Right cardiac atrium (tissue), 5 donors: ENCODE data around the gene HYAL1. TPM values are rescaled to one million over a fixed set of nuclear protein-coding genes. Genes with fewer than 3 reads are reported as not detected.

Experiments
- ATAC-seq, 2 donors: fragments of 200-7000 bp; cut with Tn5 transposase; one replicate each; pipeline versions ENCODE4 v1.8.0 to v1.9.1; 2020; ENCODE audit warnings: moderate library complexity in 2 of 2, mild to moderate bottlenecking in 1 of 2
- DNase-seq, 3 donors: peaks; one replicate each; pipeline ENCODE4 v3.0.0-alpha.2; 2020
- H3K27ac ChIP-seq: one replicate; pipeline ENCODE4 v1.5.1; 2013; ENCODE audit warnings: mild to moderate bottlenecking, low read length, control low read depth, moderate library complexity
- H3K27me3 ChIP-seq: one replicate; pipeline ENCODE4 v1.6.1; 2013; ENCODE audit not compliant: control insufficient read depth, insufficient read depth
- H3K4me1 ChIP-seq: one replicate; pipeline ENCODE4 v1.6.1; 2013; ENCODE audit warnings: low read length; ENCODE audit not compliant: control insufficient read depth, insufficient read depth
- H3K4me3 ChIP-seq: one replicate; pipeline ENCODE4 v1.5.1; 2013; ENCODE audit warnings: low read length, control low read depth
- H3K9me3 ChIP-seq: one replicate; pipeline ENCODE4 v1.6.1; 2013; ENCODE audit warnings: low read length; ENCODE audit not compliant: control insufficient read depth
- WGBS: extraction: QIAGEN DNeasy Blood & Tissue Kit; methylation state at CpG from one replicate; pipeline ENCODE4 v1.1.7; 2013; 5-methylcytosine and 5-hydroxymethylcytosine counted together
- intact Hi-C, 4 donors: fragments of 100-400 bp; cut with DNase I; formaldehyde crosslinking; loops; one replicate each; pipeline versions ENCODE4 v1.11.0 to v1.14.0; 2022 to 2023
- long read RNA-seq, 4 donors: library from polyadenylated mRNA; unstranded; transcript quantifications; one replicate each; pipeline ENCODE4 v2.0.0, GENCODE V29; 2020 to 2021
- polyA plus RNA-seq: library from polyadenylated mRNA; stranded (reverse); fragments of 200-250 nt; gene quantifications from one replicate; pipeline ENCODE4 v1.2.3, GENCODE V29; 2013
- total RNA-seq, 4 donors: library from RNA; stranded (reverse); fragmentation: NEBNext Ultra II Directional; extraction: Animal tissue kit (Norgen Biotek cat#: 25700); gene quantifications; one replicate each; pipeline ENCODE4 v1.2.1, GENCODE V29; 2021
- donor health status: healthy with polysubstance abuse.
- donor health status: DM: no; HTN: yes; CAD: no.
- donor health status: DM: no; HTN: no; CAD: no.
- donor health status: DM: no; HTN: yes; CAD: no; lungs with severe emphysema.
- donor health status: DM: yes; HTN: yes; CAD: no.

Gene HYAL1, protein sequence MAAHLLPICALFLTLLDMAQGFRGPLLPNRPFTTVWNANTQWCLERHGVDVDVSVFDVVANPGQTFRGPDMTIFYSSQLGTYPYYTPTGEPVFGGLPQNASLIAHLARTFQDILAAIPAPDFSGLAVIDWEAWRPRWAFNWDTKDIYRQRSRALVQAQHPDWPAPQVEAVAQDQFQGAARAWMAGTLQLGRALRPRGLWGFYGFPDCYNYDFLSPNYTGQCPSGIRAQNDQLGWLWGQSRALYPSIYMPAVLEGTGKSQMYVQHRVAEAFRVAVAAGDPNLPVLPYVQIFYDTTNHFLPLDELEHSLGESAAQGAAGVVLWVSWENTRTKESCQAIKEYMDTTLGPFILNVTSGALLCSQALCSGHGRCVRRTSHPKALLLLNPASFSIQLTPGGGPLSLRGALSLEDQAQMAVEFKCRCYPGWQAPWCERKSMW
- 10 to 100 TPM; 17.8 to 33.7 (median 26.8) TPM for total RNA-seq
- 25.4 TPM for polyA plus RNA-seq
- long read RNA-seq, donor 1, transcript HYAL1-204 (4 exons, 2,081 nt), result minor isoform, 7 of 55 reads
- long read RNA-seq, donor 1, transcript HYAL1-201 (3 exons, 2,517 nt), result major isoform, 38 of 55 reads
- long read RNA-seq, donor 1, partial matches to known transcripts, result 9 of 55 reads
- long read RNA-seq, donor 1, other reads (novel, unspliced or antisense), result 0 of 55 reads
- long read RNA-seq, donor 2, transcript HYAL1-201 (3 exons, 2,517 nt), result minor isoform, 5 of 13 reads
- long read RNA-seq, donor 2, transcript HYAL1-204 (4 exons, 2,081 nt), result major isoform, 7 of 13 reads
- long read RNA-seq, donor 2, partial matches to known transcripts, result 1 of 13 reads
- long read RNA-seq, donor 2, other reads (novel, unspliced or antisense), result 0 of 13 reads
- long read RNA-seq, donor 3, transcript HYAL1-201 (3 exons, 2,517 nt), result major isoform, 51 of 65 reads
- long read RNA-seq, donor 3, transcript HYAL1-204 (4 exons, 2,081 nt), result minor isoform, 6 of 65 reads
- long read RNA-seq, donor 3, partial matches to known transcripts, result 6 of 65 reads
- long read RNA-seq, donor 3, other reads (novel, unspliced or antisense), result 2 of 65 reads
- long read RNA-seq, donor 4, partial matches to known transcripts, result 1 of 5 reads
- long read RNA-seq, donor 4, other reads (novel, unspliced or antisense), result 1 of 5 reads

DNA sequence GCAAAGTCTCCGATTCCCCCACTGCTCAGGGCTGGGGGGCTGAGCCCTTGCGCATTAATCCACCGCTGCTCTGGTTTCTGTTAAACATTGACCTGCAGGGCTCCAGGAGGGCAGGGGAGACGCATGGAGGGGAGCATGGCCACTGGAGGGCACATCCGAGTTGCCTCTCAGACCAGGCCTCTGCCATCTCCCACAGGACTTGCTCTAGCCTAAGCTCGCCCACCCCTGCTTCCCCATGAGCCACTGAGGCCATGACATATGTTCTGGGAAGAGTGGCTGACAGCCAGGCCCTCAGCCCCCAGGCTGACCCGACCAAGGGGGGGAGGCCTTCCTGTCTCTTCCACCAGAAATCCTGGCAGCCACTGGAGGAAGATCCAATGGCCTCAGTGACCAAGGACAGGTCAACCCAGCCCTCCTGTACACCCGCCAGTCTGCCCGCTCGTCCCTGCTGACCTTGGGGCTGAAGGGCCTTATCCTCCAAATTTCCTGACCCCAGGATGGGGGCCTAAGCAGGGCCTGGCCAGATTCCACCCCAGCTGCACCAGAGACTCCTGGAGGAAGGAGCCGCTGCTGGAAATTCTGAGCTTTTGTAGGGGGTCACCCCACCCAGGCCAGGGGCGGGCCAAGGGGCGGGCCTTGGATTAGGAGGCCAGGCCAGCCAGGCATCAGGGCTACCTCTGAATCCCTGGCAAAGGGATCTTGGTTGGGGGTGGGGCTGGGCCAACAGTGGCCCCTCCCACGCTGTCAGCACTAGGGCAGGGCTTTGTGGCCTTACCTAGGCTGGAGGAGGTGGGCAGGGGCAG lies at the start of gene HYAL1:
Gene HYAL1, minus strand, starts transcription at position 562 of the 803 bp plus-strand sequence. CDS start 618 bp downstream, outside the sequence.
- H3K4me3 ChIP-seq, result peak within 1 kb of the TSS; percentile 24
- peaks cover 9% of the 10 kb centered on the region for H3K4me1 ChIP-seq
- DNase-seq (peak; percentile 88 to 93 (median 92)), ATAC-seq (peak; percentile 40 to 59)
- intact Hi-C loops, result no loop called here
- 49% methylated on average over 14 of the region's 14 CpGs for WGBS
- peak within 1 kb of the TSS; percentile 80 for H3K27ac ChIP-seq
- no peaks in the 10 kb centered on the region for H3K27me3 ChIP-seq
- no peaks in the 10 kb centered on the region for H3K9me3 ChIP-seq

GRCh38 chr3:50352781-50353180 lies 49.4 kb upstream of the HYAL1 start:
- 36% methylated on average over 2 of the region's 2 CpGs for WGBS
- Histone ChIP-seq H3K4me3 (no peak overlapping the region), H3K27ac (no peak overlapping the region), H3K4me1 (peaks cover 25% of the 10 kb centered on the region), H3K27me3 (no peaks in the 10 kb centered on the region), H3K9me3 (no peaks in the 10 kb centered on the region)
- DNase-seq (no peak), ATAC-seq (no peak)
- intact Hi-C loops, result loop anchor here in 1 of 4 donors (5.0 kb wide), 1 partner anchor 190 kb away; no protein-coding TSS in a partner anchor

DNA sequence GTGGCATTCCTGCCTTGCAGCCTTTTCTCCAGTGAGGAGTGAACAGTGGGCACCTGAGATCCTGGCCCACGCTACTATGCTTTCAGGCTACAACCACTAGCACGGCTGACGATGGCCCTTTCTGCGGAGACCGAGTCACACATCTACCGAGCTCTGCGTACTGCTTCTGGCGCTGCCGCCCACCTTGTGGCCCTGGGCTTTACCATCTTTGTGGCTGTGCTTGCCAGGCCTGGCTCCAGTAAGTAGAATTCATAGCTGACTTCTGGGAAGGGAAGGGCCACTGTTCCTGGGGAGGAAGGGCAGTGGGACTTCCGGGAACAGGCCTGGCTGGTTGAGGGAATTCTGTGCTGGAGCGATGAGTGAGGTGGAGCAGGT lies 47.9 kb upstream of the HYAL1 start:
- Histone ChIP-seq H3K4me3 (peak overlapping the region; percentile 65), H3K27ac (peak overlapping the region; percentile 8), H3K9me3 (no peaks in the 10 kb centered on the region), H3K27me3 (no peaks in the 10 kb centered on the region), H3K4me1 (peaks cover 18% of the 10 kb centered on the region)
- intact Hi-C loops, result loop anchor here in 1 of 4 donors (5.0 kb wide), 1 partner anchor 191 kb away; no protein-coding TSS in a partner anchor
- DNase-seq, result no peak
- no peak for ATAC-seq
- WGBS, result 54% methylated on average over 11 of the region's 11 CpGs

DNA sequence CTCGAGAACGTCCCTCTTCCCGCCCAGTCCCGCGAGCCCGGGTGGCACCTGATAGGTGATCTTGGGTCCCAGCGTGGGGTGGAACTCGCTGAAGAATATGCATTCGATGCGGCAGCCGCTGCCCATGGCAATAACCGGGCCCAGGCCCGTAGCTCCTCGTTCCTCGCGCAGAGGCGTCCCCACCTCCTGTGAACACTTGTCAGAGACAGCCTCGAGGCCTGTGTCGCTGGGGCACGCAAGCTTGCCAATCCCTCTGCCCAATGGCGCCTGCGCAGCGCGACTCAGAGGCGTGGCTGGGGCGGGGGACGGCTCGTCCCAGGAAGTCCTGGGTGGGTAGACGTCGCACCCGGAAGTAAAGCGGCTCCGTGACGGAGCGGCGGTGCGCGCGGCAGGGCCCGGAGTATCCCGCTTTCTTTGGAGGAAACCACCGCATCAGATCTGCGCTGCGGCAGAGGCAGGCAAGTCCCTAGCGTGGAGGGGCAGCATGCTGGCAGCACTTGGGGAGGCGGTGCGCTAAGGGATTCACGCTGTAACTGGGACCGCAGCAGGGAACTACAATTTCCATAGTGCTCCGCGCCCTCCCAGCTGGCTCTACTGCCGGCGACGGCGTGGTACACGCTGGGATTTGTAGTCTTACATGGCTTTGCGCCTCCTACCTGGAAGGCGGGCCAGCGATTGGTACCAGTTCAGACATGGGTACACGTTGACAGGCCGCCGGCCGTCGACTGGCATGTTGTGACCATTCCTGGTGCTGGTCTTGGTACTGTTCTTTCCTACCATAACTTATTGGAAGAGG lies 47.4 kb upstream of the HYAL1 start, which contains the start of the genes CYB561D2 and NPRL2:
Gene CYB561D2, plus strand, starts transcription at position 336 of the 796 bp plus-strand sequence. CDS start 572 bp downstream, outside the sequence.
Gene NPRL2, minus strand, starts transcription at position 249 of the 796 bp plus-strand sequence. Its CDS starts 123 bp downstream, at position 126.
- WGBS, result under 1% methylated on average over 64 of the region's 64 CpGs
- H3K4me3 ChIP-seq, result peak within 1 kb of the TSS; percentile 65
- peak within 1 kb of the TSS; percentile 94 for H3K27ac ChIP-seq
- peaks cover 12% of the 10 kb centered on the region for H3K4me1 ChIP-seq
- DNase-seq, result peak; percentile 98 to 99 (median 99)
- no peaks in the 10 kb centered on the region for H3K9me3 ChIP-seq
- H3K27me3 ChIP-seq, result no peaks in the 10 kb centered on the region
- intact Hi-C loops, result loop anchor here in 1 of 4 donors (5.0 kb wide), 1 partner anchor 192 kb away; no protein-coding TSS in a partner anchor
- peak; percentile 94 for ATAC-seq

DNA sequence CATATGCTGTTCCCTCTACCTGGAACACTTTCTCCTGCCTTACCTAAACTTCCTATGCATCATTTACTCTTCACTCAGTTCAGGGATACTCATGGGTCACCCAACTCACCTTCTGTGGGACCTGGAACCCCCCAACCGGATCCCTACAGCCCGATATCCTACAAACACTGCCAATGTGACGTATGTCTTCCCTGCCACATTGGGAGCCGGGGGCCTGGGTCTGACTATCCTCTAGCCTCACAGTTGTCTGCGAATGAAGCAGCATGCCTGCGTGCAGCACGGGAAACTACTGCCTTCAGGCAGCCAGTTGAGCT lies 46.8 kb upstream of the HYAL1 start:
- intact Hi-C loops, result loop anchor here in 1 of 4 donors (5.0 kb wide), 1 partner anchor 192 kb away; no protein-coding TSS in a partner anchor
- Histone ChIP-seq H3K9me3 (no peaks in the 10 kb centered on the region), H3K27me3 (no peaks in the 10 kb centered on the region), H3K27ac (peak overlapping the region; percentile 94), H3K4me3 (peak overlapping the region; percentile 65), H3K4me1 (peaks cover 7% of the 10 kb centered on the region)
- DNase-seq (no peak), ATAC-seq (no peak)
- WGBS, result 6% methylated on average over 7 of the region's 7 CpGs

DNA sequence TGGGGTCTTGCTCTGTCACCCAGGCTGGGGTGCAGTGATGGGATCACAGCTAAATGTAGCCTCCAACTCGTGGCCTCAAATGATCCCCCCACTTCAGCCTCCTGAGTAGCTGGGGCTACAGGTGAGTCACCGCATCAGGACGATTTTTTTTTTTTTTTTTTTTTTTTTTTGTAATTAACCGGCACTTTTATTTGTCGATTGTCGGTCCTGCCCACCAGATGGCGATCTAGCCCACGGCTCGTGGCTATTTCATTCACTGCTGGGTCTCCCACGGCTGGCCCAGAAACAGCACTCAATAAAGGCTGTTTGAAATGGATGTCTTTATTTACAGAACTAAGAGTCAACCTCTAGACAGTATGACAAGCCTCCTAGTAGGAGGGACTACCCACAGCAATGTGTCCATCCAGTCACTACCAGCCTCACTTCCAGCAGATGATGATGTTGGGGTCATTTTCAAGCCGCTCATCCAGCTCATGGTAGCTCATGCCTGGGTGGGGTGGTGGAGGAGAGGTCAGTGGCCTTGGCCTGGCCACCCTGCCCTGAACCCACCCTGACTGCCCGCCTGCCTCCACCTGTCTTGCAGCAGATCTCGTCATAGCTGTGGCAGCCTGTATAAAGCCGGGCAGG lies 43.9 kb upstream of the HYAL1 start:
- no peaks in the 10 kb centered on the region for H3K9me3 ChIP-seq
- peak; percentile 76 to 86 (median 84) for DNase-seq
- H3K4me3 ChIP-seq, result no peak overlapping the region
- no peaks in the 10 kb centered on the region for H3K27me3 ChIP-seq
- WGBS, result 27% methylated on average over 14 of the region's 14 CpGs
- H3K27ac ChIP-seq, result no peak overlapping the region
- H3K4me1 ChIP-seq, result peaks cover 7% of the 10 kb centered on the region
- no peak for ATAC-seq
- intact Hi-C loops, result loop anchor here in 2 of 4 donors (2.0 to 5.0 kb wide), 2 partner anchors 195 to 202 kb away; no protein-coding TSS in a partner anchor

DNA sequence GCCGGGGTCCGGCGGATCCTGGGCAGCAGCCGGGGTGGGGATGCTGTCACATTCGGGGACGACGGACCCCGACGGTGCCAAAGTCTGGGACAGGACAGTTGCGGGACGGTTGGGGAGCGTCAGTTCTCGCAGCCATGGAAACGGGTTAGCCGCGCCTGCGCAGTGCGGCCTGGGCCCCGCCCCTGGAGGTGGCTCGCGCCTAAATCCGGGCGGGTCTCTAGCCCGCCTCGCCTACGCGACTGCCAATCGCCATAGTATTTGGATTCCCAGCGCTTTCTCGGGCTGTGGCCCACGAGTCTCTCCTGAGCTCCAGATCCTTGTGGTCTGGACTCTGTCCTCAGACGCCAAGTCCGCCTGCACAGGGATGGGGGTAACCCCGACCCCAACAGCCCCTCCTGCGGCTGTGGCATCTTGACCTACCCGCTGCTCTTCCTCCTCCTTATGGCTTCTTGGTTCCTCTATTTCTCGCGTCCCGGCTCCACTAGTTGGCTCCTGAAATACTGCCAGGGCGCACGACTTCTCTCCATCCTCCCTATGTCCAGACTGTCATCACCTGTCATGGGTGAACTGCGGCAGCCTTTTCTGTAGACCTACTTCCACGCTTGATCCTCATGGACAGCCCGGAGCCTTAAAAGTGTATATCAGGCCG lies 42.3 kb upstream of the HYAL1 start, which contains the start of gene ZMYND10:
Gene ZMYND10, minus strand, starts transcription at position 147 of the 649 bp plus-strand sequence. CDS start 153 bp downstream, outside the sequence.
- no peak within 1 kb of the TSS for H3K27ac ChIP-seq
- intact Hi-C loops, result loop anchor here in 2 of 4 donors (2.0 to 5.0 kb wide), 2 partner anchors 197 to 203 kb away; no protein-coding TSS in a partner anchor
- peak; percentile 41 to 43 for ATAC-seq

DNA sequence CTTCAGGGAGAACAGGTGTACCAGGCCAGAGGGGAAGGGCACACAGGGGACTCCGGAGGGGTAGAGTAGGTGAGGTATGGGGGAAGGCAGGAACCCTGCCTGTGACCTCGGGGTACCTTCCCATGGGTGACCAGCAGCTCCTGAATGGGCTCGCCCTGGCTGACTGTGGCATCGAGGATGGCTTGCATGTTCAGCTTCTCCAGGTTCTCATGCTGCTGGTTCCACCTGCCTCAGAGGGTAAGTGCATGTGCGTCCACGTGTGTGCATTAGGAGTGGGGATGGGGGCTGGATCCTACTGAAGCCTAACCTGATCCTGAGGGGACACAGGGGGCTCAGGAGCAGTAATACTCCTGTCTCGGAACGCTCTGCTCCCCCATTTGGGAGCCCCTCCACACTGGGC lies 41.6 kb upstream of the HYAL1 start:
- Histone ChIP-seq H3K27ac (no peak overlapping the region), H3K27me3 (no peaks in the 10 kb centered on the region), H3K9me3 (no peaks in the 10 kb centered on the region), H3K4me1 (peaks cover 4% of the 10 kb centered on the region), H3K4me3 (peak overlapping the region; percentile 18)
- DNase-seq (peak in 1 of 3 donors; percentile 50), ATAC-seq (no peak)
- WGBS, result 66% methylated on average over 8 of the region's 8 CpGs
- intact Hi-C loops, result loop anchor here in 1 of 4 donors (5.0 kb wide), 1 partner anchor 197 kb away; no protein-coding TSS in a partner anchor

More for the DNA sequence above, 42.3 kb upstream of the HYAL1 start, which contains the start of gene ZMYND10:
- 9% methylated on average over 45 of the region's 45 CpGs for WGBS
- H3K9me3 ChIP-seq, result no peaks in the 10 kb centered on the region
- H3K4me3 ChIP-seq, result peak within 1 kb of the TSS; percentile 18
- peak; percentile 85 to 94 (median 92) for DNase-seq
- H3K4me1 ChIP-seq, result peaks cover 4% of the 10 kb centered on the region
- H3K27me3 ChIP-seq, result no peaks in the 10 kb centered on the region
